WTC11 (cell line): ENCODE results near the gene FAM24B. TPM values are rescaled to one million over a fixed set of nuclear protein-coding genes. Genes with fewer than 3 reads are reported as not detected.

Experiments
- ATAC-seq: fragments of 200-7000 bp; cut with Tn5 transposase; 2 replicates; pipeline ENCODE4 v1.10.0; 2021; ENCODE audit warnings: mild to moderate bottlenecking, moderate library complexity
- CTCF ChIA-PET: fragments of 300-600 bp; sonication (Branson Sonifier 250); formaldehyde crosslinking; loops from one replicate; lab custom pipeline; 2021; ENCODE audit warnings: antibody characterized with exemption; lab: Charles Lee
- POLR2A ChIA-PET: fragments of 350-600 bp; sonication (Branson Sonifier 250); formaldehyde crosslinking; loops from one replicate; lab custom pipeline; 2021; ENCODE audit warnings: antibody characterized with exemption; lab: Charles Lee
- DNase-seq: peaks from one replicate; pipeline ENCODE4 v3.0.0; 2021; ENCODE audit warnings: low spot score
- H3K27ac Mint-ChIP-seq: 2 replicates; pipeline ENCODE4 v1.8.0; 2021; ENCODE audit warnings: mixed read lengths
- H3K27me3 Mint-ChIP-seq: 2 replicates; pipeline ENCODE4 v1.8.0; 2021; ENCODE audit warnings: low read depth, mild to moderate bottlenecking, moderate library complexity, mixed read lengths
- H3K36me3 Mint-ChIP-seq: 2 replicates; pipeline ENCODE4 v1.8.0; 2021; ENCODE audit warnings: mixed read lengths
- H3K4me1 Mint-ChIP-seq: 2 replicates; pipeline ENCODE4 v1.8.0; 2022; ENCODE audit warnings: mixed read lengths
- H3K4me3 Mint-ChIP-seq: 2 replicates; pipeline ENCODE4 v1.8.0; 2021; ENCODE audit warnings: mild to moderate bottlenecking, moderate library complexity, mixed read lengths
- H3K9me3 Mint-ChIP-seq: 2 replicates; pipeline ENCODE4 v1.8.0; 2021; ENCODE audit warnings: mixed read lengths
- ATF3 ChIP-seq: sonication (generic); formaldehyde crosslinking; conservative IDR thresholded peaks from 2 replicates; pipeline ENCODE4 v1.8.1; 2022; ENCODE audit warnings: mild to moderate bottlenecking, missing genetic modification reagents
- ATF6 ChIP-seq: sonication (generic); formaldehyde crosslinking; IDR thresholded peaks from 2 replicates; pipeline ENCODE4 v1.8.1; 2023; ENCODE audit warnings: mild to moderate bottlenecking, missing genetic modification reagents
- CREB1 ChIP-seq: sonication (generic); formaldehyde crosslinking; IDR thresholded peaks from 2 replicates; pipeline ENCODE4 v1.8.0; 2023; ENCODE audit warnings: mild to moderate bottlenecking, missing genetic modification reagents
- E2F1 ChIP-seq: sonication (generic); formaldehyde crosslinking; IDR thresholded peaks from 2 replicates; pipeline ENCODE4 v1.8.0; 2022; ENCODE audit warnings: mild to moderate bottlenecking, missing genetic modification reagents
- E2F5 ChIP-seq: sonication (generic); formaldehyde crosslinking; IDR thresholded peaks from 2 replicates; pipeline ENCODE4 v1.8.1; 2022; ENCODE audit warnings: mild to moderate bottlenecking, moderate library complexity, missing genetic modification reagents
- EMX1 ChIP-seq: fragments of 250-450 bp; sonication (Bioruptor Pico); IDR thresholded peaks from 2 replicates; pipeline ENCODE4 v1.8.0; 2021; ENCODE audit warnings: mild to moderate bottlenecking
- GABPB1 ChIP-seq: sonication (generic); formaldehyde crosslinking; IDR thresholded peaks from 2 replicates; pipeline ENCODE4 v1.8.1; 2023; ENCODE audit warnings: mild to moderate bottlenecking, missing genetic modification reagents
- GTF2I ChIP-seq: fragments of 250-450 bp; sonication (Bioruptor Pico); conservative IDR thresholded peaks from 2 replicates; pipeline ENCODE4 v1.4.0; 2021; ENCODE audit warnings: mild to moderate bottlenecking
- JAZF1 ChIP-seq: fragments of 250-450 bp; sonication (Bioruptor Pico); IDR thresholded peaks from 2 replicates; pipeline ENCODE4 v1.9.0; 2021; ENCODE audit warnings: moderate library complexity, mild to moderate bottlenecking, inconsistent platforms
- JUN ChIP-seq: sonication (generic); formaldehyde crosslinking; IDR thresholded peaks from 2 replicates; pipeline ENCODE4 v1.8.0; 2023; ENCODE audit warnings: mild to moderate bottlenecking, missing genetic modification reagents
- MXD4 ChIP-seq: fragments of 250-450 bp; sonication (Bioruptor Pico); IDR thresholded peaks from 2 replicates; pipeline ENCODE4 v1.8.0; 2021; ENCODE audit warnings: mild to moderate bottlenecking, moderate library complexity, borderline replicate concordance
- OVOL2 ChIP-seq: fragments of 250-450 bp; sonication (Bioruptor Pico); IDR thresholded peaks from 2 replicates; pipeline ENCODE4 v1.9.0; 2021; ENCODE audit warnings: mild to moderate bottlenecking, borderline replicate concordance
- PRDM15 ChIP-seq: sonication (generic); formaldehyde crosslinking; IDR thresholded peaks from 2 replicates; pipeline ENCODE4 v1.8.0; 2022; ENCODE audit warnings: missing genetic modification reagents
- RELA ChIP-seq: sonication (generic); formaldehyde crosslinking; IDR thresholded peaks from 2 replicates; pipeline ENCODE4 v1.8.1; 2022; ENCODE audit warnings: missing genetic modification reagents, mild to moderate bottlenecking, borderline replicate concordance
- SMAD3 ChIP-seq: sonication (generic); formaldehyde crosslinking; IDR thresholded peaks from 2 replicates; pipeline ENCODE4 v1.8.0; 2022; ENCODE audit warnings: missing genetic modification reagents, mild to moderate bottlenecking, borderline replicate concordance
- SMAD4 ChIP-seq: sonication (generic); formaldehyde crosslinking; IDR thresholded peaks from 2 replicates; pipeline ENCODE4 v1.8.0; 2022; ENCODE audit warnings: mild to moderate bottlenecking, missing genetic modification reagents
- TCF7 ChIP-seq: sonication (generic); formaldehyde crosslinking; IDR thresholded peaks from 2 replicates; pipeline ENCODE4 v1.8.0; 2022; ENCODE audit warnings: mild to moderate bottlenecking, low read depth, missing genetic modification reagents, moderate library complexity
- TEAD4 ChIP-seq: sonication (generic); formaldehyde crosslinking; IDR thresholded peaks from 2 replicates; pipeline ENCODE4 v1.8.0; 2022; ENCODE audit warnings: mild to moderate bottlenecking, missing genetic modification reagents
- TP53 ChIP-seq: sonication (generic); formaldehyde crosslinking; IDR thresholded peaks from 2 replicates; pipeline ENCODE4 v1.8.1; 2023; ENCODE audit warnings: mild to moderate bottlenecking, missing genetic modification reagents
- ZMAT4 ChIP-seq: fragments of 250-450 bp; sonication (Bioruptor Pico); IDR thresholded peaks from 2 replicates; pipeline ENCODE4 v1.9.0; 2021; ENCODE audit warnings: mild to moderate bottlenecking
- ZNF317 ChIP-seq: sonication (generic); formaldehyde crosslinking; IDR thresholded peaks from 2 replicates; pipeline ENCODE4 v1.8.1; 2023; ENCODE audit warnings: low read depth, mild to moderate bottlenecking, moderate library complexity, missing genetic modification reagents, borderline replicate concordance
- ZNF532 ChIP-seq: fragments of 250-450 bp; sonication (Bioruptor Pico); IDR thresholded peaks from 2 replicates; pipeline ENCODE4 v1.9.0; 2021; ENCODE audit warnings: mild to moderate bottlenecking, borderline replicate concordance
- total RNA-seq: library from RNA; stranded (reverse); gene quantifications from 3 replicates; pipeline ENCODE4 v1.2.3, GENCODE V29; 2021

FAM24B gene
- total RNA-seq, 1 experiment from 2014 or later: 3.7 TPM

GRCh38 chr10:122838880-122839279, 40.5 kb downstream of the FAM24B start (continued):
- TF ChIP-seq ATF3 (CRISPR knock-in tag) (no peak), TEAD4 (CRISPR knock-in tag) (no peak), SMAD4 (no peak), ATF6 (CRISPR knock-in tag) (no peak), ZNF317 (CRISPR knock-in tag) (no peak), CREB1 (no peak)

GRCh38 chr10:122835908-122836307, 43.5 kb downstream of the FAM24B start:
- no peak for DNase-seq
- ChIA-PET POLR2A (no interaction called here), CTCF (no interaction called here)
- peaks cover 44% of the 10 kb centered on the region for H3K36me3 Mint-ChIP-seq
- TF ChIP-seq TEAD4 (CRISPR knock-in tag) (no peak), SMAD3 (CRISPR knock-in tag) (no peak), JUN (CRISPR knock-in tag) (no peak), E2F1 (CRISPR knock-in tag) (no peak), TCF7 (CRISPR knock-in tag) (no peak), PRDM15 (no peak), GABPB1 (no peak), GTF2I (CRISPR knock-in tag) (no peak), RELA (CRISPR knock-in tag) (no peak), EMX1 (CRISPR knock-in tag) (no peak), JAZF1 (CRISPR knock-in tag) (no peak), ZMAT4 (CRISPR knock-in tag) (no peak), TP53 (CRISPR knock-in tag) (no peak), ZNF532 (CRISPR knock-in tag) (no peak), OVOL2 (CRISPR knock-in tag) (no peak), E2F5 (CRISPR knock-in tag) (no peak), MXD4 (no peak)
- ATAC-seq: no peak
- no peaks in the 10 kb centered on the region for H3K4me1 Mint-ChIP-seq
- H3K27ac Mint-ChIP-seq: no peak overlapping the region
- H3K4me3 Mint-ChIP-seq: no peak overlapping the region
- peaks cover 5% of the 10 kb centered on the region; the same call in 1 of the 2 replicates for H3K9me3 Mint-ChIP-seq
- H3K27me3 Mint-ChIP-seq: no peaks in the 10 kb centered on the region
